GM12878 (cell line): ENCODE results near the gene EIF2A. TPM values are rescaled to one million over a fixed set of nuclear protein-coding genes. Genes with fewer than 3 reads are reported as not detected.

Experiments
- ATAC-seq: fragments of 200-7000 bp; cut with Tn5 transposase; 3 replicates; pipeline ENCODE4 v1.9.1; 2020; ENCODE audit warnings: mild to moderate bottlenecking, moderate library complexity
- BruUV-seq: library from RNA; stranded (reverse); fragments of 400-500 nt; replicated peaks from 2 replicates; lab custom pipeline; 2021; lab: Mats Ljungman, UMichigan
- CTCF ChIA-PET: fragments of 300-600 bp; sonication (Branson Sonifier 250); formaldehyde crosslinking; extraction: SDS; loops from one replicate; lab custom pipeline; 2021; ENCODE audit warnings: inconsistent platforms; lab: Yijun Ruan, JAX
- POLR2A ChIA-PET: fragments of 350-600 bp; formaldehyde crosslinking; extraction: SDS; loops from one replicate; lab custom pipeline; 2021; ENCODE audit warnings: inconsistent platforms; lab: Charles Lee
- RAD21 ChIA-PET: fragments of 300-600 bp; sonication (Branson Sonifier 250); formaldehyde crosslinking; loops from one replicate; lab custom pipeline; 2023; ENCODE audit warnings: antibody characterized with exemption; ENCODE audit not compliant: unreplicated experiment; lab: Charles Lee
- SMC1A ChIA-PET: fragments of 300-600 bp; sonication (Branson Sonifier 250); formaldehyde crosslinking; loops from one replicate; lab custom pipeline; 2023; ENCODE audit not compliant: unreplicated experiment, uncharacterized antibody; lab: Charles Lee
- DNase-seq: peaks from one replicate; pipeline ENCODE4 v3.0.0-alpha.2; 2011; ENCODE audit warnings: low read depth, low spot score
- FAIRE-seq: peaks from 3 replicates; lab custom pipeline; 2011; peaks lifted over from hg19 to GRCh38; lab: Jason Lieb, UNC
- H2AFZ ChIP-seq: 2 replicates; pipeline ENCODE4 v1.6.0; 2011; ENCODE audit warnings: low read depth, low read length, control low read depth; ENCODE audit not compliant: control insufficient read depth
- H3K27ac ChIP-seq: 2 replicates; pipeline ENCODE4 v1.5.1; 2011; ENCODE audit warnings: control low read depth; ENCODE audit not compliant: control insufficient read depth, insufficient read depth
- H3K27me3 ChIP-seq, 2 experiments: replicated peaks in 1 of 2; 2 replicates each; pipeline versions ENCODE4 v1.6.0 to v1.6.1; 2011; ENCODE audit warnings: low read length in 1 of 2; ENCODE audit not compliant: control insufficient read depth in 2 of 2, insufficient read depth in 2 of 2
- H3K36me3 ChIP-seq, 2 experiments: 2 replicates each; pipeline ENCODE4 v1.5.1; 2011; ENCODE audit warnings: low read length in 1 of 2; ENCODE audit not compliant: control insufficient read depth in 2 of 2, insufficient read depth in 2 of 2
- H3K4me1 ChIP-seq: 2 replicates; pipeline ENCODE4 v1.6.1; 2011; ENCODE audit warnings: mild to moderate bottlenecking, low read length, moderate library complexity, mixed read lengths; ENCODE audit not compliant: control insufficient read depth, insufficient read depth
- H3K4me2 ChIP-seq: 2 replicates; pipeline ENCODE4 v1.6.0; 2011; ENCODE audit warnings: control low read depth; ENCODE audit not compliant: control insufficient read depth, insufficient read depth
- H3K4me3 ChIP-seq: fragments of 200-600 bp; sonication (generic); 2 replicates; pipeline ENCODE4 v1.5.1; 2016
- H3K79me2 ChIP-seq: 2 replicates; pipeline ENCODE4 v1.6.0; 2011; ENCODE audit warnings: low read length; ENCODE audit not compliant: control insufficient read depth, insufficient read depth
- H3K9ac ChIP-seq: 2 replicates; pipeline ENCODE4 v1.8.0; 2011; ENCODE audit warnings: low read length, control low read depth, mixed read lengths; ENCODE audit not compliant: control insufficient read depth, insufficient read depth
- H3K9me3 ChIP-seq: replicated peaks from 3 replicates; pipeline ENCODE4 v1.5.1; 2011; ENCODE audit warnings: mild to moderate bottlenecking, low read length; ENCODE audit not compliant: control insufficient read depth, insufficient read depth
- H4K20me1 ChIP-seq: 2 replicates; pipeline ENCODE4 v1.6.0; 2011; ENCODE audit not compliant: control insufficient read depth, insufficient read depth
- BRCA1 ChIP-seq: IDR thresholded peaks from 2 replicates; pipeline ENCODE4 v1.6.1; 2011; ENCODE audit warnings: low read depth, low read length, improper control_type of control experiment
- CHD4 ChIP-seq: fragments of 200-600 bp; sonication (generic); IDR thresholded peaks from 2 replicates; pipeline ENCODE4 v1.6.1; 2016; ENCODE audit warnings: mild to moderate bottlenecking
- CREM ChIP-seq: IDR thresholded peaks from 2 replicates; pipeline ENCODE4 v1.6.1; 2014; ENCODE audit warnings: antibody characterized with exemption, low read depth
- EP300 ChIP-seq, 2 experiments: fragments of 150-350 bp in 1 of 2; IDR thresholded peaks; 2 replicates each; pipeline ENCODE4 v1.6.1; 2011 to 2012; ENCODE audit warnings: low read depth in 2 of 2, low read length in 2 of 2, borderline replicate concordance in 1 of 2, improper control_type of control experiment in 1 of 2, inconsistent platforms in 1 of 2; ENCODE audit not compliant: control insufficient read depth in 1 of 2
- GABPA ChIP-seq: IDR thresholded peaks from 2 replicates; pipeline ENCODE4 v1.6.1; 2014; ENCODE audit warnings: antibody characterized with exemption, low read depth, mild to moderate bottlenecking, inconsistent platforms
- IKZF1 ChIP-seq: fragments of 450-650 bp; conservative IDR thresholded peaks from 2 replicates; pipeline ENCODE4 v1.6.1; 2017; ENCODE audit warnings: antibody characterized with exemption, mild to moderate bottlenecking
- MXI1 ChIP-seq: fragments of 150-350 bp; IDR thresholded peaks from 2 replicates; pipeline ENCODE4 v1.6.1; 2011; ENCODE audit warnings: low read depth, mild to moderate bottlenecking, inconsistent platforms, low read length, improper control_type of control experiment
- MYC ChIP-seq: IDR thresholded peaks from 2 replicates; pipeline ENCODE4 v1.6.1; 2011; ENCODE audit warnings: mild to moderate bottlenecking, low read length, moderate library complexity, inconsistent platforms; ENCODE audit not compliant: insufficient read depth, insufficient replicate concordance, insufficient read length, severe bottlenecking
- NFYA ChIP-seq: IDR thresholded peaks from 2 replicates; pipeline ENCODE4 v1.6.1; 2011; ENCODE audit warnings: low read depth, mild to moderate bottlenecking, low read length, improper control_type of control experiment, borderline replicate concordance
- RB1 ChIP-seq: fragments of 450-650 bp; formaldehyde crosslinking; IDR thresholded peaks from 2 replicates; pipeline ENCODE4 v1.6.1; 2017; ENCODE audit warnings: mild to moderate bottlenecking, borderline replicate concordance
- SMARCA5 ChIP-seq: fragments of 450-650 bp; IDR thresholded peaks from 2 replicates; pipeline ENCODE4 v1.6.1; 2017; ENCODE audit warnings: mild to moderate bottlenecking
- TAF1 ChIP-seq: IDR thresholded peaks from 2 replicates; pipeline ENCODE4 v1.6.1; 2011; ENCODE audit warnings: mild to moderate bottlenecking, low read depth, low read length, borderline replicate concordance
- WGBS: methylation state at CpG from one replicate; pipeline ENCODE4 v1.1.6; 2016; ENCODE audit warnings: low lambda C conversion rate; ENCODE audit not compliant: insufficient replicate concordance, insufficient coverage; ENCODE audit errors: missing lambda C conversion rate; 5-methylcytosine and 5-hydroxymethylcytosine counted together
- in situ Hi-C: fragments of 300-500 bp; cut with MboI; formaldehyde crosslinking; loops from 9 replicates; pipeline ENCODE4 v1.14.3; 2018; ENCODE audit warnings: mixed read lengths
- intact Hi-C: fragments of 100-400 bp; cut with micrococcal nuclease; formaldehyde crosslinking; loops from one replicate; pipeline ENCODE4 v1.14.2; 2022; ENCODE audit not compliant: unreplicated experiment
- polyA plus RNA-seq, 11 experiments: library from polyadenylated mRNA; depleted of rRNA in 4 of 11; unstranded in 6 of 11; stranded (reverse) in 5 of 11; fragments of >200 nt; fragmentation: Nextera tagmentation in 4 of 11; fragmentation: Illumina TruSeq in 1 of 11; extraction: Ambion mirVana in 4 of 11; extraction: Trizol in 1 of 11; gene quantifications; 1 replicate in 1 of 11; 2 replicates in 10 of 11; pipeline versions ENCODE4 v1.2.1 to v1.2.3, GENCODE V29; 2011 to 2016; ENCODE audit warnings: inconsistent platforms in 2 of 11, missing spikeins in 2 of 11, low read depth in 1 of 11
- total RNA-seq, 4 experiments: library from RNA; depleted of rRNA in 3 of 4; stranded (reverse); fragments of >200 nt in 3 of 4; fragmentation: Illumina TruSeq in 1 of 4; extraction: Trizol in 1 of 4; gene quantifications; 2 replicates each; pipeline versions ENCODE4 v1.2.1 to v1.2.3, GENCODE V29; 2013 to 2021
- TF ChIP-seq, protein P1 (sequence below): fragments of 450-650 bp; IDR thresholded peaks from 2 replicates; pipeline ENCODE4 v1.6.1; 2017; ENCODE audit warnings: mild to moderate bottlenecking, moderate library complexity

The EIF2A gene
- total and polyA plus RNA-seq, 10 of the 15 experiments (the other 5 are each of a cell fraction or from before 2014, with no cell fraction given) = 85.4 to 211 (median 136) TPM

GRCh38 chr3:150504483-150504882 is 42.1 kb upstream of the EIF2A start:
- no peaks in the 10 kb centered on the region for H3K27me3 ChIP-seq
- ChIA-PET RAD21 (interaction anchor here (1.7 to 2.4 kb wide), 2 partner anchors 9 to 24 kb away, joined by 5 to 6 read pairs; no protein-coding TSS in a partner anchor), CTCF (interaction anchor here (0.8 to 1.6 kb wide), 4 partner anchors 9 to 277 kb away, joined by 3 to 8 read pairs (median 4); no protein-coding TSS in a partner anchor), POLR2A (no interaction called here), SMC1A (interaction anchor here (0.8 to 1.5 kb wide), 4 partner anchors 9 to 22 kb away, joined by 3 to 4 read pairs (median 3); no protein-coding TSS in a partner anchor)
- intact Hi-C loops = no loop called here
- H2AFZ ChIP-seq = no peak overlapping the region
- H3K79me2 ChIP-seq = no peaks in the 10 kb centered on the region
- no peak for TF ChIP-seq MXI1
- no peak for TF ChIP-seq MYC
- TF ChIP-seq SMARCA5 = no peak
- TF ChIP-seq CREM = no peak
- TF ChIP-seq RB1 = no peak
- no peak for TF ChIP-seq BRCA1
- no peak for TF ChIP-seq IKZF1
- no peak for TF ChIP-seq CHD4
- no peak for TF ChIP-seq TAF1
- TF ChIP-seq EP300 (IDR thresholded peaks at IDR 0.05; ENCODE audit: borderline replicate concordance in 1 of 2, control insufficient read depth in 1 of 2, low read depth in 2 of 2, low read length in 2 of 2) = no peak
- no peak for TF ChIP-seq GABPA
- TF ChIP-seq, protein P1, sequence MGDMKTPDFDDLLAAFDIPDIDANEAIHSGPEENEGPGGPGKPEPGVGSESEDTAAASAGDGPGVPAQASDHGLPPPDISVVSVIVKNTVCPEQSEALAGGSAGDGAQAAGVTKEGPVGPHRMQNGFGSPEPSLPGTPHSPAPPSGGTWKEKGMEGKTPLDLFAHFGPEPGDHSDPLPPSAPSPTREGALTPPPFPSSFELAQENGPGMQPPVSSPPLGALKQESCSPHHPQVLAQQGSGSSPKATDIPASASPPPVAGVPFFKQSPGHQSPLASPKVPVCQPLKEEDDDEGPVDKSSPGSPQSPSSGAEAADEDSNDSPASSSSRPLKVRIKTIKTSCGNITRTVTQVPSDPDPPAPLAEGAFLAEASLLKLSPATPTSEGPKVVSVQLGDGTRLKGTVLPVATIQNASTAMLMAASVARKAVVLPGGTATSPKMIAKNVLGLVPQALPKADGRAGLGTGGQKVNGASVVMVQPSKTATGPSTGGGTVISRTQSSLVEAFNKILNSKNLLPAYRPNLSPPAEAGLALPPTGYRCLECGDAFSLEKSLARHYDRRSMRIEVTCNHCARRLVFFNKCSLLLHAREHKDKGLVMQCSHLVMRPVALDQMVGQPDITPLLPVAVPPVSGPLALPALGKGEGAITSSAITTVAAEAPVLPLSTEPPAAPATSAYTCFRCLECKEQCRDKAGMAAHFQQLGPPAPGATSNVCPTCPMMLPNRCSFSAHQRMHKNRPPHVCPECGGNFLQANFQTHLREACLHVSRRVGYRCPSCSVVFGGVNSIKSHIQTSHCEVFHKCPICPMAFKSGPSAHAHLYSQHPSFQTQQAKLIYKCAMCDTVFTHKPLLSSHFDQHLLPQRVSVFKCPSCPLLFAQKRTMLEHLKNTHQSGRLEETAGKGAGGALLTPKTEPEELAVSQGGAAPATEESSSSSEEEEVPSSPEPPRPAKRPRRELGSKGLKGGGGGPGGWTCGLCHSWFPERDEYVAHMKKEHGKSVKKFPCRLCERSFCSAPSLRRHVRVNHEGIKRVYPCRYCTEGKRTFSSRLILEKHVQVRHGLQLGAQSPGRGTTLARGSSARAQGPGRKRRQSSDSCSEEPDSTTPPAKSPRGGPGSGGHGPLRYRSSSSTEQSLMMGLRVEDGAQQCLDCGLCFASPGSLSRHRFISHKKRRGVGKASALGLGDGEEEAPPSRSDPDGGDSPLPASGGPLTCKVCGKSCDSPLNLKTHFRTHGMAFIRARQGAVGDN = no peak
- no peak for TF ChIP-seq NFYA
- no peak overlapping the region for H3K27ac ChIP-seq
- no peaks in the 10 kb centered on the region for H3K4me1 ChIP-seq
- no peak for DNase-seq
- no peak overlapping the region for H3K4me2 ChIP-seq
- in situ Hi-C loops = loop anchor here (25.0 kb wide), 1 partner anchor 542 kb away; the partner anchor contains the start of gene PFN2
- H3K9me3 ChIP-seq = peaks cover 8% of the 10 kb centered on the region; the same call in 2 of the 3 replicates
- no peak for FAIRE-seq
- no peak for ATAC-seq
- H4K20me1 ChIP-seq = no peaks in the 10 kb centered on the region
- WGBS = 3% methylated on average over 3 of the region's 3 CpGs
- H3K36me3 ChIP-seq = no peaks in the 10 kb centered on the region
- no TSS peak for BruUV-seq
- H3K4me3 ChIP-seq = no peak overlapping the region
- H3K9ac ChIP-seq = no peak overlapping the region
